ENCODE measurements around the gene KRT79. TPM values are rescaled to one million over a fixed set of nuclear protein-coding genes. Genes with fewer than 3 reads are reported as not detected.
A peak's percentile ranks its signal among the peaks of the same experiment; 100 is the strongest.

KRT79 gene
- total RNA-seq, 1 experiment from 2014 or later: not detected

DNA sequence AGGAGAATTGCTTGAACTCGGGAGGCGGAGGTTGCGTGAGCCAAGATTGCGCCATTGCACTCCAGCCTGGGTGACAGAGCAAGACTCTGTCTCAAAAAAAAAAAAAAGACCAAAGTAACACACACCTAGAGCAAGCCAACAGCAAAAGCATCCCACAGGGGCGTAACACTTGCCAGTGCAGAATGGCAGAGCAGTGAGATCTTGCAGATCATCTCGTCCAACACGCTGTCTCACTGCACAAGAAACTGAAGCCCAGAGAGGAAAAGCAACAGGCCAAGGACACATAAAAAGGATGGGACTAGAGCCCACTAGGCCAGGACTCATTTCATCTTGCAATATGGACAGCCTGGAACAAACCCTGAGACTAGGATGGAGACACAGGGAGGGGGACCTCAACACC is 27.4 kb upstream of the KRT79 start:
- in situ Hi-C loops (cut with HindIII; ENCODE audit: low pct_unique_long_range_greater_than_20kb, low sequenced_read_pairs): no loop called here
- intact Hi-C loops (cut with micrococcal nuclease; ENCODE audit: unreplicated experiment): no loop called here
- Histone ChIP-seq H3K4me3 (ENCODE audit: low read depth in 2 of 2, low read length in 2 of 2) (no peak overlapping the region), H3K36me3 (ENCODE audit: control insufficient read depth, insufficient read depth, low read length) (no peaks in the 10 kb centered on the region), H3K4me1 (ENCODE audit: control insufficient read depth, insufficient read depth, low read length) (no peaks in the 10 kb centered on the region), H3K27me3 (ENCODE audit: control insufficient read depth, insufficient read depth, low read length) (no peaks in the 10 kb centered on the region; the same call in 1 of the 2 replicates), H3K27ac (ENCODE audit: low read length) (no peak overlapping the region), H3K9me3 (ENCODE audit: control insufficient read depth, insufficient read depth, low read depth, low read length) (no peaks in the 10 kb centered on the region)
- BruUV-seq (replicated peaks): no TSS peak
- TF ChIP-seq SIN3A (IDR thresholded peaks at IDR 0.05; ENCODE audit: borderline replicate concordance, insufficient read depth, low read depth, low read length) (no peak), POLR2AphosphoS5 (IDR thresholded peaks at IDR 0.05; ENCODE audit: low read depth, low read length) (no peak), TCF7L2 (IDR thresholded peaks at IDR 0.05; ENCODE audit: low read depth, low read length) (no peak)
- TF ChIP-seq, protein P1, sequence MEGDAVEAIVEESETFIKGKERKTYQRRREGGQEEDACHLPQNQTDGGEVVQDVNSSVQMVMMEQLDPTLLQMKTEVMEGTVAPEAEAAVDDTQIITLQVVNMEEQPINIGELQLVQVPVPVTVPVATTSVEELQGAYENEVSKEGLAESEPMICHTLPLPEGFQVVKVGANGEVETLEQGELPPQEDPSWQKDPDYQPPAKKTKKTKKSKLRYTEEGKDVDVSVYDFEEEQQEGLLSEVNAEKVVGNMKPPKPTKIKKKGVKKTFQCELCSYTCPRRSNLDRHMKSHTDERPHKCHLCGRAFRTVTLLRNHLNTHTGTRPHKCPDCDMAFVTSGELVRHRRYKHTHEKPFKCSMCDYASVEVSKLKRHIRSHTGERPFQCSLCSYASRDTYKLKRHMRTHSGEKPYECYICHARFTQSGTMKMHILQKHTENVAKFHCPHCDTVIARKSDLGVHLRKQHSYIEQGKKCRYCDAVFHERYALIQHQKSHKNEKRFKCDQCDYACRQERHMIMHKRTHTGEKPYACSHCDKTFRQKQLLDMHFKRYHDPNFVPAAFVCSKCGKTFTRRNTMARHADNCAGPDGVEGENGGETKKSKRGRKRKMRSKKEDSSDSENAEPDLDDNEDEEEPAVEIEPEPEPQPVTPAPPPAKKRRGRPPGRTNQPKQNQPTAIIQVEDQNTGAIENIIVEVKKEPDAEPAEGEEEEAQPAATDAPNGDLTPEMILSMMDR (IDR thresholded peaks at IDR 0.05): no peak
- TF ChIP-seq, protein P2, sequence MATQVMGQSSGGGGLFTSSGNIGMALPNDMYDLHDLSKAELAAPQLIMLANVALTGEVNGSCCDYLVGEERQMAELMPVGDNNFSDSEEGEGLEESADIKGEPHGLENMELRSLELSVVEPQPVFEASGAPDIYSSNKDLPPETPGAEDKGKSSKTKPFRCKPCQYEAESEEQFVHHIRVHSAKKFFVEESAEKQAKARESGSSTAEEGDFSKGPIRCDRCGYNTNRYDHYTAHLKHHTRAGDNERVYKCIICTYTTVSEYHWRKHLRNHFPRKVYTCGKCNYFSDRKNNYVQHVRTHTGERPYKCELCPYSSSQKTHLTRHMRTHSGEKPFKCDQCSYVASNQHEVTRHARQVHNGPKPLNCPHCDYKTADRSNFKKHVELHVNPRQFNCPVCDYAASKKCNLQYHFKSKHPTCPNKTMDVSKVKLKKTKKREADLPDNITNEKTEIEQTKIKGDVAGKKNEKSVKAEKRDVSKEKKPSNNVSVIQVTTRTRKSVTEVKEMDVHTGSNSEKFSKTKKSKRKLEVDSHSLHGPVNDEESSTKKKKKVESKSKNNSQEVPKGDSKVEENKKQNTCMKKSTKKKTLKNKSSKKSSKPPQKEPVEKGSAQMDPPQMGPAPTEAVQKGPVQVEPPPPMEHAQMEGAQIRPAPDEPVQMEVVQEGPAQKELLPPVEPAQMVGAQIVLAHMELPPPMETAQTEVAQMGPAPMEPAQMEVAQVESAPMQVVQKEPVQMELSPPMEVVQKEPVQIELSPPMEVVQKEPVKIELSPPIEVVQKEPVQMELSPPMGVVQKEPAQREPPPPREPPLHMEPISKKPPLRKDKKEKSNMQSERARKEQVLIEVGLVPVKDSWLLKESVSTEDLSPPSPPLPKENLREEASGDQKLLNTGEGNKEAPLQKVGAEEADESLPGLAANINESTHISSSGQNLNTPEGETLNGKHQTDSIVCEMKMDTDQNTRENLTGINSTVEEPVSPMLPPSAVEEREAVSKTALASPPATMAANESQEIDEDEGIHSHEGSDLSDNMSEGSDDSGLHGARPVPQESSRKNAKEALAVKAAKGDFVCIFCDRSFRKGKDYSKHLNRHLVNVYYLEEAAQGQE (IDR thresholded peaks at IDR 0.05; ENCODE audit: insufficient read depth in 1 of 2, low read depth in 2 of 2, low read length in 1 of 2): no peak
- CTCF ChIA-PET: no interaction called here
- DNase-seq (ENCODE audit: low read depth, low spot score) (no peak), ATAC-seq (no peak)
- POLR2A ChIA-PET: interaction anchor here (0.7 kb wide), 1 partner anchor 465 kb away, joined by 3 read pairs; no protein-coding TSS in a partner anchor

DNA sequence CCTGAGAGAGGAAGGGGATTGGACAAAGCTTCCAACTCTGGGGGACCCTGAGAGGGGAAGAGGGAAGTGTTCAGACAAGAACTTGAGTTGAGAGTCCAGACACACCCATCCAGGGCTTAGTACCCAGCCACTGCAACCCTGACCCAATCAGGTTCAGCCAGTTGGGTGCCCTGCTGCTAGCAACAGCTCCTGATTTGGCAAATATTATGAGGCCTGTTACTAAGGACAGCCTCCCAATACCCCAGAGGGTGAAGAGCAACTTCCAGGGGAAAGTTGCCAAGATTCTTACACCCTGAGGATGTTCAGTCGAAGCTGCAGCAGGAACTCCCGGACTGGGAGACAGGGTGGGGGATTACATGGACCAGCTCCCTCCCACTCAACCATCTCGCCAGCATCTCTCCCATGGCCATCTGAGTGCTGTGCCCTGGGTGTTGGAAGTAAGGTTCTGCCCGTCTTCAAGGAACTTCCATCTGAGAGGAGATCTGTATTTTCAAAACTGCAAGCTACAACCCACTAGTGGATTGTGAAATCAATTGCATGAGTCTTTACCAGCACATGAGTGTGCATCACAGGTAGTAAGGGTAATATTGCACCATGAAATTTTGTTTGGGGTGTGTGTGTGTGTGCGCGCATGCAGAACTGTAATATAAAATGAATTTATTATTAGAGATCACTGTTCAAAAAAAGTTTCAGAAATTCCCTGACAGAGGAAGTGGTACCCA is 26.2 kb upstream of the KRT79 start:
- DNase-seq (ENCODE audit: low read depth, low spot score) (no peak), ATAC-seq (peak; percentile 53; the same call in 1 of the 2 replicates)
- Histone ChIP-seq H3K27me3 (ENCODE audit: control insufficient read depth, insufficient read depth, low read length) (no peaks in the 10 kb centered on the region; the same call in 1 of the 2 replicates), H3K36me3 (ENCODE audit: control insufficient read depth, insufficient read depth, low read length) (no peaks in the 10 kb centered on the region), H3K9me3 (ENCODE audit: control insufficient read depth, insufficient read depth, low read depth, low read length) (no peaks in the 10 kb centered on the region), H3K4me1 (ENCODE audit: control insufficient read depth, insufficient read depth, low read length) (no peaks in the 10 kb centered on the region), H3K4me3 (ENCODE audit: low read depth in 2 of 2, low read length in 2 of 2) (no peak overlapping the region), H3K27ac (ENCODE audit: low read length) (no peak overlapping the region)
- no peak for TF ChIP-seq SIN3A (IDR thresholded peaks at IDR 0.05; ENCODE audit: borderline replicate concordance, insufficient read depth, low read depth, low read length)
- TF ChIP-seq, protein P2 (IDR thresholded peaks at IDR 0.05; ENCODE audit: insufficient read depth in 1 of 2, low read depth in 2 of 2, low read length in 1 of 2): no peak
- TF ChIP-seq TCF7L2 (IDR thresholded peaks at IDR 0.05; ENCODE audit: low read depth, low read length): no peak
- no peak for TF ChIP-seq POLR2AphosphoS5 (IDR thresholded peaks at IDR 0.05; ENCODE audit: low read depth, low read length)
- TF ChIP-seq, protein P1 (IDR thresholded peaks at IDR 0.05): no peak
- ChIA-PET CTCF (no interaction called here), POLR2A (no interaction called here)
- BruUV-seq (replicated peaks): no TSS peak
- in situ Hi-C loops (cut with HindIII; ENCODE audit: low pct_unique_long_range_greater_than_20kb, low sequenced_read_pairs): no loop called here
- intact Hi-C loops (cut with micrococcal nuclease; ENCODE audit: unreplicated experiment): no loop called here

Data from Panc1 (cell line).